Hypothalamus (tissue), 51 donors: ENCODE results near the gene ZNF624.
"Not testable (repeated sequence)": the region's sequence is repeated elsewhere in the genome, so short reads cannot be mapped to it uniquely, and the experiment has no call there.

Experiments used
- DNase-seq, 51 donors: peaks; one replicate each; lab custom pipeline; 2025; lab: John Stamatoyannopoulos, UW

The ZNF624 gene

GRCh38 chr17:16653367-16654041 is at the start of gene ZNF624:
Gene ZNF624, minus strand, starts transcription at chr17:16653850.
- DNase-seq = peak; percentile 57 to 97 (median 86)

GRCh38 chr17:16697603-16698002 is 44.0 kb upstream of the ZNF624 start:
- not testable (repeated sequence) for DNase-seq

GRCh38 chr17:16690447-16690846 is 36.8 kb upstream of the ZNF624 start:
- peak in 1 of 51 donors; percentile 12 for DNase-seq

GRCh38 chr17:16689731-16690281 is 36.2 kb upstream of the ZNF624 start, which contains the start of gene CCDC144A:
Gene CCDC144A, plus strand, starts transcription at chr17:16690241. Its CDS starts 160 bp downstream, at chr17:16690401.
- peak in 8 of 51 donors; percentile 13 to 75 (median 42) for DNase-seq

GRCh38 chr17:16687151-16687550 is 33.5 kb upstream of the ZNF624 start:
- not testable (repeated sequence) for DNase-seq

- DNase-seq = not testable (repeated sequence)
Observed at GRCh38 chr17:16686019-16686418, 32.4 kb upstream of the ZNF624 start.

GRCh38 chr17:16683290-16684138 is 29.9 kb upstream of the ZNF624 start:
- peak in 2 of 51 donors; percentile 10 to 49 for DNase-seq

- DNase-seq = no peak
Observed at GRCh38 chr17:16676676-16677268, 23.1 kb upstream of the ZNF624 start.

- DNase-seq = peak in 37 of 51 donors; percentile 6 to 70 (median 46)
Observed at GRCh38 chr17:16666907-16667636, 13.4 kb upstream of the ZNF624 start.

GRCh38 chr17:16666553-16666906 is 12.9 kb upstream of the ZNF624 start:
- DNase-seq = peak in 1 of 51 donors; percentile 44

- no peak for DNase-seq
Observed at GRCh38 chr17:16662936-16663335, 9.3 kb upstream of the ZNF624 start.

- no peak for DNase-seq
Observed at GRCh38 chr17:16661217-16661616, 7.6 kb upstream of the ZNF624 start.

- DNase-seq = peak in 3 of 51 donors; percentile 34 to 62 (median 43)
Observed at GRCh38 chr17:16652847-16653366, 743 bp downstream of the ZNF624 start.

- no peak for DNase-seq
Observed at GRCh38 chr17:16652252-16652651, 1.4 kb downstream of the ZNF624 start.

- DNase-seq = no peak
Observed at GRCh38 chr17:16649585-16649984, 4.1 kb downstream of the ZNF624 start.

GRCh38 chr17:16639438-16639837 is 14.2 kb downstream of the ZNF624 start:
- DNase-seq = no peak

GRCh38 chr17:16623282-16623681 is 30.4 kb downstream of the ZNF624 start:
- no peak for DNase-seq

GRCh38 chr17:16622540-16623277 is 30.9 kb downstream of the ZNF624 start:
- DNase-seq = no peak

- DNase-seq = no peak
Observed at GRCh38 chr17:16617481-16618060, 36.1 kb downstream of the ZNF624 start.
